Measurements from ENCODE around the gene TBC1D22B.

The TBC1D22B gene

GRCh38 chr6:37319156-37319555 is 61.6 kb downstream of the TBC1D22B start:
- H3K4me3 ChIP-seq (ENCODE audit: low read depth, low read length) = no peak overlapping the region
- no peak for TF ChIP-seq POLR2A (IDR thresholded peaks at IDR 0.05; ENCODE audit: extremely low read depth, insufficient read length)
- no peak for TF ChIP-seq MYC (IDR thresholded peaks at IDR 0.05; ENCODE audit: low read depth, low read length)
- no peak for TF ChIP-seq MAX (IDR thresholded peaks at IDR 0.05; ENCODE audit: low read depth, low read length)
- TF ChIP-seq CTCF (IDR thresholded peaks at IDR 0.05; ENCODE audit: low read depth, low read length) = no peak
- DNase-seq (ENCODE audit: low read depth) = no peak

GRCh38 chr6:37319856-37320480 is 62.4 kb downstream of the TBC1D22B start:
- DNase-seq (ENCODE audit: low read depth) = no peak
- no peak for TF ChIP-seq POLR2A (IDR thresholded peaks at IDR 0.05; ENCODE audit: extremely low read depth, insufficient read length)
- TF ChIP-seq CTCF (IDR thresholded peaks at IDR 0.05; ENCODE audit: low read depth, low read length) = no peak
- TF ChIP-seq MAX (IDR thresholded peaks at IDR 0.05; ENCODE audit: low read depth, low read length) = no peak
- no peak for TF ChIP-seq MYC (IDR thresholded peaks at IDR 0.05; ENCODE audit: low read depth, low read length)
- H3K4me3 ChIP-seq (ENCODE audit: low read depth, low read length) = no peak overlapping the region

GRCh38 chr6:37320646-37321045 is 63.1 kb downstream of the TBC1D22B start:
- H3K4me3 ChIP-seq (ENCODE audit: low read depth, low read length) = no peak overlapping the region
- TF ChIP-seq POLR2A (IDR thresholded peaks at IDR 0.05; ENCODE audit: extremely low read depth, insufficient read length) (no peak), MYC (IDR thresholded peaks at IDR 0.05; ENCODE audit: low read depth, low read length) (no peak), CTCF (IDR thresholded peaks at IDR 0.05; ENCODE audit: low read depth, low read length) (no peak), MAX (IDR thresholded peaks at IDR 0.05; ENCODE audit: low read depth, low read length) (no peak)
- DNase-seq (ENCODE audit: low read depth) = no peak

- DNase-seq (ENCODE audit: low read depth) = no peak
- H3K4me3 ChIP-seq (ENCODE audit: low read depth, low read length) = no peak overlapping the region
- no peak for TF ChIP-seq POLR2A (IDR thresholded peaks at IDR 0.05; ENCODE audit: extremely low read depth, insufficient read length)
- TF ChIP-seq CTCF (IDR thresholded peaks at IDR 0.05; ENCODE audit: low read depth, low read length) = no peak
- TF ChIP-seq MAX (IDR thresholded peaks at IDR 0.05; ENCODE audit: low read depth, low read length) = no peak
- TF ChIP-seq MYC (IDR thresholded peaks at IDR 0.05; ENCODE audit: low read depth, low read length) = no peak
Observed at GRCh38 chr6:37321101-37321500, 63.5 kb downstream of the TBC1D22B start.

- H3K4me3 ChIP-seq (ENCODE audit: low read depth, low read length) = no peak overlapping the region
- TF ChIP-seq POLR2A (IDR thresholded peaks at IDR 0.05; ENCODE audit: extremely low read depth, insufficient read length) (no peak), MYC (IDR thresholded peaks at IDR 0.05; ENCODE audit: low read depth, low read length) (no peak), MAX (IDR thresholded peaks at IDR 0.05; ENCODE audit: low read depth, low read length) (no peak), CTCF (IDR thresholded peaks at IDR 0.05; ENCODE audit: low read depth, low read length) (no peak)
- no peak for DNase-seq (ENCODE audit: low read depth)
Observed at GRCh38 chr6:37321516-37322415, 64.2 kb downstream of the TBC1D22B start.
